ENCODE measurements around the gene SLC10A1. TPM values are rescaled to one million over a fixed set of nuclear protein-coding genes. Genes with fewer than 3 reads are reported as not detected.

Gene SLC10A1
- total RNA-seq, 1 experiment from 2014 or later: not detected

DNA sequence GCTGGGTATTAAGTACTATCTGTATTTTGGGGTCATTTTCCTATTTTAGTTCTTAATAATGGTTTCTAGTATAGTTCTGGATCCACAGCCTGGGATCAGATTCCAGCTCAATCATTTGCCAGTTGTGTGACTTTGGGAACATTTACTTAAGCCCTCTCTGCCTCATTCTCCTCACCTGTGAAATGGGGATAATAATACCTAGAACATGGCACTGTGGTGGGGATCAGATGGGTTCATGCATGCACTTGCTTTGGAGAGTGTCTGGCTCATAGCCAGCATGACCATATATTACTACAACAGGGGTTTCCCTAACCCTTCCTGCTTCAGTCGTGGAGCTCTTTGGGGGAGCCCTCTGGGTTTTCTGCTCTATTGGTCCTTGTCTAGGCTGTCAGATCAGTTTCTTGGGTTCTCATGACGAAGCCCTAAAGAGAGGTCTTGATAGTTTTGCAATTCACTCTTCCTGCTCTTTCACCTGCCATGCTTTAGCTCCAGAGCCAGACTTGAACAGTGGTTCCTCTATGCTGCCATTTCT, 48.1 kb upstream of the SLC10A1 start:
- Histone ChIP-seq H3K27ac (ENCODE audit: low read depth, low read length) (no peak overlapping the region), H3K4me3 (replicated peaks in 1 of 2; ENCODE audit: low read depth in 1 of 2, low read length in 2 of 2) (no peak overlapping the region), H3K9ac (ENCODE audit: low read length) (no peak overlapping the region), H3K4me1 (ENCODE audit: control insufficient read depth in 1 of 2, insufficient read depth in 2 of 2, low read length in 2 of 2) (no peaks in the 10 kb centered on the region), H3K79me2 (ENCODE audit: insufficient read depth, low read length) (no peaks in the 10 kb centered on the region), H3K9me3 (ENCODE audit: control insufficient read depth in 1 of 2, insufficient read depth in 1 of 2, low read depth in 1 of 2, low read length in 2 of 2) (no peaks in the 10 kb centered on the region), H4K20me1 (ENCODE audit: insufficient read depth) (no peaks in the 10 kb centered on the region), H3K4me2 (ENCODE audit: low read length) (no peak overlapping the region), H3K36me3 (ENCODE audit: control insufficient read depth in 1 of 2, insufficient read depth in 2 of 2, low read length in 2 of 2) (no peaks in the 10 kb centered on the region), H3K27me3 (ENCODE audit: insufficient read depth, low read length) (peaks cover 44% of the 10 kb centered on the region), H2AFZ (ENCODE audit: low read depth, low read length, poor library complexity, severe bottlenecking) (no peak overlapping the region), H3K9me2 (ENCODE audit: insufficient read depth) (no peaks in the 10 kb centered on the region)
- no peak for ATAC-seq
- no TSS peak for BruUV-seq (replicated peaks)
- TF ChIP-seq ZFX (IDR thresholded peaks at IDR 0.05) (no peak), EZH2 (IDR thresholded peaks at IDR 0.05) (no peak), EGR1 (IDR thresholded peaks at IDR 0.05; ENCODE audit: low read depth) (no peak), SRF (IDR thresholded peaks at IDR 0.05; ENCODE audit: low read depth) (no peak), SIN3A (IDR thresholded peaks at IDR 0.05; ENCODE audit: low read depth) (no peak), POLR2AphosphoS5 (IDR thresholded peaks at IDR 0.05; ENCODE audit: low read depth, low read length) (no peak), REST (IDR thresholded peaks at IDR 0.05; ENCODE audit: low read depth) (no peak), EZH2phosphoT487 (IDR thresholded peaks at IDR 0.05; ENCODE audit: borderline replicate concordance) (no peak), FOSL1 (IDR thresholded peaks at IDR 0.05; ENCODE audit: low read depth) (no peak), RAD21 (IDR thresholded peaks at IDR 0.05; ENCODE audit: low read depth) (no peak), POLR2A (IDR thresholded peaks at IDR 0.05; ENCODE audit: borderline replicate concordance, extremely low read depth, insufficient read depth, insufficient read length) (no peak), CTCF (IDR thresholded peaks at IDR 0.05 in 2 of 3, conservative IDR thresholded peaks at IDR 0.05 in 1 of 3; ENCODE audit: borderline replicate concordance in 1 of 3, insufficient read depth in 1 of 3, low read depth in 2 of 3, low read length in 2 of 3) (no peak)
- intact Hi-C loops (cut with micrococcal nuclease): no loop called here
- CTCF ChIA-PET: no interaction called here
- no peak for DNase-seq (ENCODE audit: low read depth, low spot score)
- POLR2A ChIA-PET: no interaction called here
- RAD21 ChIA-PET (ENCODE audit: low non-redundant PET in 1 of 2, low total read pairs in 2 of 2, uncharacterized antibody in 2 of 2, unreplicated experiment in 2 of 2): no interaction called here

Data from HCT116 (cell line).